CD14-positive monocyte (primary cell): Measurements from ENCODE around the gene GAREM2. TPM values are rescaled to one million over a fixed set of nuclear protein-coding genes. Genes with fewer than 3 reads are reported as not detected.

Source experiments
- DNase-seq, 3 donors: peaks; one replicate each; pipeline ENCODE4 v3.0.0-alpha.2; 2011 to 2022
- H2AFZ ChIP-seq: 2 replicates; pipeline ENCODE4 v1.6.0; 2012; ENCODE audit warnings: mild to moderate bottlenecking, low read depth, low read length, inconsistent platforms; ENCODE audit not compliant: insufficient read depth, poor library complexity, severe bottlenecking
- H3K27ac ChIP-seq, 2 donors: 1 replicate in 1 of 2; 2 replicates in 1 of 2; pipeline ENCODE4 v1.5.1; 2012 to 2013; ENCODE audit warnings: low read length in 2 of 2, control low read depth in 1 of 2, inconsistent platforms in 1 of 2, low read depth in 1 of 2, mild to moderate bottlenecking in 1 of 2
- H3K27me3 ChIP-seq, 2 donors: one replicate each; pipeline versions ENCODE4 v1.6.0 to v1.6.1; 2011 to 2013; ENCODE audit warnings: low read length in 2 of 2; ENCODE audit not compliant: control insufficient read depth in 2 of 2, insufficient read depth in 2 of 2
- H3K36me3 ChIP-seq, 2 donors: replicated peaks in 1 of 2; 1 replicate in 1 of 2; 2 replicates in 1 of 2; pipeline versions ENCODE4 v1.5.1 to v1.6.1; 2012 to 2013; ENCODE audit warnings: low read length in 2 of 2, control low read depth in 1 of 2, inconsistent platforms in 1 of 2, mild to moderate bottlenecking in 1 of 2; ENCODE audit not compliant: insufficient read depth in 2 of 2, control insufficient read depth in 1 of 2
- H3K4me1 ChIP-seq, 2 donors: 1 replicate in 1 of 2; 2 replicates in 1 of 2; pipeline versions ENCODE4 v1.5.1 to v1.6.1; 2012 to 2013; ENCODE audit warnings: low read length in 2 of 2, control low read depth in 1 of 2, inconsistent platforms in 1 of 2, mild to moderate bottlenecking in 1 of 2, moderate library complexity in 1 of 2; ENCODE audit not compliant: insufficient read depth in 2 of 2, control insufficient read depth in 1 of 2
- H3K4me2 ChIP-seq: replicated peaks from 2 replicates; pipeline ENCODE3; 2012; ENCODE audit warnings: low read length, moderate library complexity, mild to moderate bottlenecking; ENCODE audit not compliant: poor library complexity, severe bottlenecking; ENCODE audit errors: extremely low read depth
- H3K4me3 ChIP-seq, 3 experiments: fragments of 200-600 bp in 1 of 3; sonication (generic) in 1 of 3; replicated peaks in 1 of 3; 1 replicate in 2 of 3; 2 replicates in 1 of 3; pipeline ENCODE4 v1.5.1; 2011 to 2013; ENCODE audit warnings: low read length in 3 of 3, mild to moderate bottlenecking in 3 of 3, control low read depth in 2 of 3, low read depth in 2 of 3, inconsistent platforms in 1 of 3, moderate library complexity in 1 of 3
- H3K79me2 ChIP-seq: 2 replicates; pipeline ENCODE4 v1.6.0; 2012; ENCODE audit warnings: mild to moderate bottlenecking, control low read depth, inconsistent platforms, low read length, moderate library complexity; ENCODE audit not compliant: insufficient read depth
- H3K9ac ChIP-seq: 2 replicates; pipeline ENCODE4 v1.6.0; 2017; ENCODE audit warnings: low read length, mild to moderate bottlenecking; ENCODE audit not compliant: insufficient read depth, poor library complexity, severe bottlenecking
- H3K9me3 ChIP-seq, 2 donors: replicated peaks in 1 of 2; 1 replicate in 1 of 2; 2 replicates in 1 of 2; pipeline versions ENCODE4 v1.5.1 to v1.6.1; 2012 to 2013; ENCODE audit warnings: low read length in 2 of 2, control low read depth in 1 of 2; ENCODE audit not compliant: control insufficient read depth in 1 of 2, insufficient read depth in 1 of 2
- H4K20me1 ChIP-seq: 2 replicates; pipeline ENCODE4 v1.6.0; 2012; ENCODE audit warnings: mild to moderate bottlenecking, low read length, control low read depth, moderate library complexity; ENCODE audit not compliant: insufficient read depth
- H3K27ac Mint-ChIP-seq, 7 donors: one replicate each; pipeline ENCODE4 v1.8.0; 2020; ENCODE audit warnings: mild to moderate bottlenecking in 7 of 7, mixed read lengths in 7 of 7, moderate library complexity in 6 of 7, inconsistent platforms in 2 of 7
- H3K27me3 Mint-ChIP-seq, 3 donors: one replicate each; pipeline ENCODE4 v1.8.0; 2021 to 2022; ENCODE audit warnings: low read depth in 3 of 3, mild to moderate bottlenecking in 3 of 3, mixed read lengths in 3 of 3, moderate library complexity in 3 of 3, inconsistent platforms in 1 of 3
- H3K36me3 Mint-ChIP-seq, 2 donors: one replicate each; pipeline ENCODE4 v1.8.0; 2020; ENCODE audit warnings: mixed read lengths in 2 of 2, inconsistent platforms in 1 of 2, mild to moderate bottlenecking in 1 of 2
- H3K4me1 Mint-ChIP-seq: one replicate; pipeline ENCODE4 v1.8.0; 2020; ENCODE audit warnings: mild to moderate bottlenecking, mixed read lengths
- H3K4me3 Mint-ChIP-seq, 2 donors: one replicate each; pipeline ENCODE4 v1.8.0; 2020; ENCODE audit warnings: mild to moderate bottlenecking in 2 of 2, mixed read lengths in 2 of 2, moderate library complexity in 1 of 2
- H3K9me3 Mint-ChIP-seq, 7 donors: one replicate each; pipeline ENCODE4 v1.8.0; 2020 to 2022; ENCODE audit warnings: mixed read lengths in 7 of 7, mild to moderate bottlenecking in 6 of 7, moderate library complexity in 6 of 7, inconsistent platforms in 2 of 7
- CTCF ChIP-seq: fragments of 200-600 bp; IDR thresholded peaks from one replicate; pipeline ENCODE4 v1.8.0; 2022; ENCODE audit warnings: antibody characterized with exemption, mild to moderate bottlenecking
- WGBS: methylation state at CpG from one replicate; pipeline ENCODE4 v1.1.5; 2013; ENCODE audit warnings: missing lambda C conversion rate; ENCODE audit not compliant: insufficient coverage; 5-methylcytosine and 5-hydroxymethylcytosine counted together
- intact Hi-C, 2 donors: fragments of 100-400 bp; cut with micrococcal nuclease; formaldehyde crosslinking; loops; one replicate each; pipeline versions ENCODE4 v1.15.0 to v1.15.1; 2023
- polyA plus RNA-seq, 3 donors: library from polyadenylated mRNA; depleted of rRNA in 1 of 3; unstranded in 2 of 3; stranded (reverse) in 1 of 3; fragments of 300-500 nt in 2 of 3; fragments of >200 nt in 1 of 3; fragmentation: Illumina TruSeq in 2 of 3; gene quantifications; 1 replicate in 2 of 3; 2 replicates in 1 of 3; pipeline ENCODE4 v1.2.3, GENCODE V29; 2012 to 2021

Gene GAREM2
- polyA plus RNA-seq, 3 donors: 0.08 to 0.09 TPM; not detected in 1

GRCh38 chr2:26176279-26176615 is 3.4 kb downstream of the GAREM2 start:
- no peaks in the 10 kb centered on the region for H3K36me3 ChIP-seq
- no peak for TF ChIP-seq CTCF
- H3K79me2 ChIP-seq: no peaks in the 10 kb centered on the region
- no peak overlapping the region for H3K9ac ChIP-seq
- no peak overlapping the region for H2AFZ ChIP-seq
- whole genome bisulfite sequencing: 100% methylated on average over 6 of the region's 11 CpGs
- H3K27ac ChIP-seq: no peak overlapping the region
- DNase-seq: no peak
- intact Hi-C loops: no loop called here
- Mint-ChIP-seq H3K27me3 (peaks cover 54 to 87% (median 59%) of the 10 kb centered on the region in 3 donors), H3K9me3 (peaks cover 7 to 17% (median 11%) of the 10 kb centered on the region in 7 donors), H3K4me1 (peaks cover 28% of the 10 kb centered on the region), H3K4me3 (no peak overlapping the region), H3K27ac (no peak overlapping the region), H3K36me3 (peaks cover 13 to 20% of the 10 kb centered on the region in 2 donors)
- H3K9me3 ChIP-seq: no peaks in the 10 kb centered on the region
- H4K20me1 ChIP-seq: no peaks in the 10 kb centered on the region
- H3K4me1 ChIP-seq: peaks cover 19 to 26% of the 10 kb centered on the region in 2 donors
- H3K4me3 ChIP-seq: no peak overlapping the region
- H3K27me3 ChIP-seq: peaks cover 15 to 63% of the 10 kb centered on the region in 2 donors
- no peak overlapping the region for H3K4me2 ChIP-seq

- no peaks in the 10 kb centered on the region for H3K79me2 ChIP-seq
- Mint-ChIP-seq H3K27ac (no peak overlapping the region), H3K4me1 (peaks cover 21% of the 10 kb centered on the region), H3K27me3 (peaks cover 48 to 80% (median 51%) of the 10 kb centered on the region in 3 donors), H3K36me3 (peaks cover 4 to 16% of the 10 kb centered on the region in 2 donors), H3K9me3 (peaks cover 0 to 9% (median 4%) of the 10 kb centered on the region in 7 donors), H3K4me3 (peak overlapping the region in 1 of 2 donors; percentile 21)
- no peaks in the 10 kb centered on the region for H3K9me3 ChIP-seq
- H3K4me2 ChIP-seq: no peak overlapping the region
- intact Hi-C loops: no loop called here
- WGBS: 83% methylated on average over 1 of the region's 7 CpGs
- H3K4me1 ChIP-seq: peaks cover 18 to 26% of the 10 kb centered on the region in 2 donors
- TF ChIP-seq CTCF: no peak
- no peak overlapping the region for H3K9ac ChIP-seq
- no peak overlapping the region for H2AFZ ChIP-seq
- no peak overlapping the region for H3K27ac ChIP-seq
- H3K36me3 ChIP-seq: no peaks in the 10 kb centered on the region
- H3K27me3 ChIP-seq: peaks cover 14 to 54% of the 10 kb centered on the region in 2 donors
- H3K4me3 ChIP-seq: no peak overlapping the region
- no peaks in the 10 kb centered on the region for H4K20me1 ChIP-seq
- no peak for DNase-seq
Observed at GRCh38 chr2:26177122-26177521, 4.2 kb downstream of the GAREM2 start.
